ENCODE measurements around the gene PNMT.

The PNMT gene

DNA sequence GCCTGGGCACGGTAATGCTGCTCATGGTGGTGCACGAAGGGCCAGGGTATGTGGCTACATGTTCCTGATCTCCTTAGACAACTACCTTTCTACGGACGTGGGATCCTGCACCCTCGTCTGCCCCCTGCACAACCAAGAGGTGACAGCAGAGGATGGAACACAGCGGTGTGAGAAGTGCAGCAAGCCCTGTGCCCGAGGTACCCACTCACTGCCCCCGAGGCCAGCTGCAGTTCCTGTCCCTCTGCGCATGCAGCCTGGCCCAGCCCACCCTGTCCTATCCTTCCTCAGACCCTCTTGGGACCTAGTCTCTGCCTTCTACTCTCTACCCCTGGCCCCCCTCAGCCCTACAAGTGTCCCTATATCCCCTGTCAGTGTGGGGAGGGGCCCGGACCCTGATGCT, 43.6 kb downstream of the PNMT start:
- DNase-seq, result no peak

DNA sequence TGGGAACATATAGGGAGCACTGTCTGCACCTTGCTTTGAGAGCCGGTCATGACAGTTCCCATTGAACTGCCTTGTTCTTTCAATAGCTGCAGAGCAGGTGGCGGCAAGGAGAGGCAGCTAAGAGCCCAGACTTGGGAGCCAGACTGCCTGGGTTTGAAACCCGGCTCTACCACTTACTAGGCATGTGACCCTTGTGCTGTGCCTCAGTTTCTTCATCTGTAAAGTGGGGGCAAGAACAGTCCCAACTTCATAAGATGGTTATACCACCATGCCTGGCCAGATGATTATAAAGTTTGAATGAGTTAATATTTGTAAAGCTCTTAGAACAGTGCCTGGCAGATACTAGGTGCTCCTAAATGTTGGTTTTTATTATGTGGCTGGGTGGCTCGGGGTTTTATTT, 46.0 kb downstream of the PNMT start:
- no peak for DNase-seq

DNA sequence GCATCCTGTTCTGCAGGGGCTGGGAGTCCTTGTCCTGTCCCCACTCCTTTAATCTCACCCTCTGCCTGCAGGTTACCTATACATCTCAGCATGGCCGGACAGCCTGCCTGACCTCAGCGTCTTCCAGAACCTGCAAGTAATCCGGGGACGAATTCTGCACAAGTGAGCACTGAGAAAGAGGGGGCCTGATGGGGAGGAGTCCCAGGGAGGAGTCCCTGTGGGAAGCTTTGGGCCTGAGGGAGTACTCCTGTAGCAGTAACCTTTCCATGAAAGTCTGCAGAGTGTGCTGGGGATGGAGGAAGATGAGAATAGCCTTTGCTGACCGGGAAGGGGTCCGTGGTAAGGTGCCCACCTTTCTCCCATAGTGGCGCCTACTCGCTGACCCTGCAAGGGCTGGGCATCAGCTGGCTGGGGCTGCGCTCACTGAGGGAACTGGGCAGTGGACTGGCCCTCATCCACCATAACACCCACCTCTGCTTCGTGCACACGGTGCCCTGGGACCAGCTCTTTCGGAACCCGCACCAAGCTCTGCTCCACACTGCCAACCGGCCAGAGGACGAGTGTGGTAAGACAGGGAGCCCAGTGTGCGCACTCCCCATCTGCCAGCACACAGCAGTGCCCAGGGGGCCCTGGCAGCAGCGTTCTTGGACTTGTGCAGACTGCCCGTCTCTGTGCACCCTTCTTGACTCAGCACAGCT, 47.3 kb downstream of the PNMT start:
- no peak for DNase-seq

GRCh38 chr17:39716073-39716818, 48.0 kb downstream of the PNMT start:
- DNase-seq, result no peak

GRCh38 chr17:39716879-39717536, 48.8 kb downstream of the PNMT start:
- no peak for DNase-seq

GRCh38 chr17:39717660-39718059, 49.4 kb downstream of the PNMT start:
- DNase-seq, result no peak

- no peak for DNase-seq
Observed at GRCh38 chr17:39719563-39720355, 51.5 kb downstream of the PNMT start.

Data from right forelimb (tissue), 1 donor.